Right lobe of liver (tissue), 4 donors: ENCODE measurements around the gene PICK1.

ENCODE experiments used
- CTCF ChIP-seq, 4 donors: fragments of 200-600 bp in 3 of 4; fragments of 450-650 bp in 1 of 4; IDR thresholded peaks; one replicate each; pipeline versions ENCODE4 v1.5.1 to v1.8.0; 2016 to 2022; ENCODE audit warnings: antibody characterized with exemption in 4 of 4, mild to moderate bottlenecking in 2 of 4
- POLR2A ChIP-seq: fragments of 450-650 bp; IDR thresholded peaks from one replicate; pipeline ENCODE4 v1.6.1; 2017; ENCODE audit warnings: antibody characterized with exemption, mild to moderate bottlenecking
- donor health status: DM: no; HTN: no; CAD: no.
- donor health status: DM: no; HTN: no; CAD: no.
- donor health status: DM: no; HTN: yes; CAD: no.

- TF ChIP-seq CTCF (IDR thresholded peaks at IDR 0.05) (no peak), POLR2A (no peak)
These were observed 36.0 kb upstream of the PICK1 start for GRCh38 chr22:38021206-38021605.
